Activated CD4-positive, alpha-beta T cell treated with anti-CD3 and anti-CD28 coated beads for 48 hours (primary cell): ENCODE measurements around the gene CCDC71L.

Experiments
- DNase-seq: peaks from one replicate; pipeline ENCODE4 v3.0.0-alpha.2; 2020

CCDC71L gene

DNA sequence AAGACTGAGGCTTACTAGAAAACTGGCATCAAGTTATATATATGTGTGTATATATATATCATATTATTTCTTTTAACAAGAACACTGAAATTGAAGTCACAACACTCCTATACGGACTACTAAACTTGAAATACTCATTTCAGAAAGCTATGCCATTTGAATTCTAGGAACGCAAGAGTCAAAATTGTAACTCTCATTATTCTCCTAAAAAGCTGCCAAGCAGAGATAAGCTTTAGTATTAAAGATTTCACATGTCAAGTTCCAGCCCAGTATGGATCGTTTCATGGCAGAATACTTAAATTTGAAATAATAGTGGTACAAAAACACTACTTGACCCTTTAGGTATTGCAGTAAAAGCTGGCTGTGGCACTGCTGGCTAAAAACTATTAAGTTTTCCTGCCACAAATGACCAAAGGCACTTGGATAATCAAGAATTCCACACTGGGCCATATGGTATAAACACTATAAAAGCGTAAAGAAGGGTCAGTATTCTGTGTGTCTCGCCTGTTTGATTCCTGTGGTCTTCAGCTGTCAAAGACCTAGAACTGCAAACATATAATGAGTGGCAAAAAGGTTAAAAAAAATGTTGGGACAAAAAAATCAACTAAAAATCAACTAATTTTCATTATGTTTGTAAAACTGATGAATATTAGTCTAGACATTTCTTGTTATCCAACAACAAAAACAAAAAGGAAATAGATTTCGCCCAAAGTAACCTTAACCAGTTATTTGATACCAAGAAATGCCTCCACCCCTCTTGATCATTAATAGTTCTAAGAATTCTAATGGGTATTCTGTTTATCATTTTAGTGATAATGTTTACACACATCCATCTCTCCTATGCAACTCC is 2.4 kb downstream of the CCDC71L start:
- no peak for DNase-seq

DNA sequence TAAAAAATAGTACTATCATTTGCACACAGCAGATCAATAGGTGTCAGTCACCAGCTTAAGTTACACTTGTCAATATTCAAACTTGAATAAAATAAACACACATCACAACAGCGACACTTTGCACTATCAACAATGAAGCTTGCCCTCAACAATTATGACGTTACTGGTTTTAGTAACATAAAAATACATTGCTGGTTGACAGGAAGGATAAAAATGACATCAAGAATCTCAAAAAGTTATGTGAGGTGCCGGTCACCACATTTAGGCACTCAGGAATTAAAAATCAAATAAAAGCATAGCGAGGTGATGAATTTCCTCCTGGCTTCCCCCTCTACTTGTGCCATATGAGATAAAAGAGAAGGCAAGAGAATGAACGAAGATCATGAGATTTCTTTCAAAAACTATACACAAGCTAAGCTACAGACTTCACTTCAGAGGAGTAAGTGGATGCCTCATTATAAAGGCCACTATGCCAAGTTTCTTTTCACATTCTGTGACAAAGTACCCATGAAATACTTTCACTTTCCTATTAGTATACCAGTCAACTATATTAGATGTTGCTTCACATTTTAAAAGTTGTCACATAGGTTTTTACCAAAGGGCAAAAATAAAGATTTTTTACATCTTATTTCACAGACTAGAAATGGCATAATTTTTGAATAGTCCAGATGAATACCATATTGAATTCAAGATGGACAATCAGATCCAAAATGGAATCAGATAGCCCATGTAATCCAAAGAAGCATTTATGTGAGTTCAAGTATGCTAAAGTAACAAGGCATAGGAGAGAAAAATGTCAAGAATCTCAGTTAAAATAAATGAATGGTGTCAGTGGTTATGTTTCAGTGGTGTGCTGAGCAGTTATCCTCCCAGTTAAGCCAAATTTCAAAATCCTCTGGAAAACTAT is 3.6 kb downstream of the CCDC71L start:
- DNase-seq = no peak

DNA sequence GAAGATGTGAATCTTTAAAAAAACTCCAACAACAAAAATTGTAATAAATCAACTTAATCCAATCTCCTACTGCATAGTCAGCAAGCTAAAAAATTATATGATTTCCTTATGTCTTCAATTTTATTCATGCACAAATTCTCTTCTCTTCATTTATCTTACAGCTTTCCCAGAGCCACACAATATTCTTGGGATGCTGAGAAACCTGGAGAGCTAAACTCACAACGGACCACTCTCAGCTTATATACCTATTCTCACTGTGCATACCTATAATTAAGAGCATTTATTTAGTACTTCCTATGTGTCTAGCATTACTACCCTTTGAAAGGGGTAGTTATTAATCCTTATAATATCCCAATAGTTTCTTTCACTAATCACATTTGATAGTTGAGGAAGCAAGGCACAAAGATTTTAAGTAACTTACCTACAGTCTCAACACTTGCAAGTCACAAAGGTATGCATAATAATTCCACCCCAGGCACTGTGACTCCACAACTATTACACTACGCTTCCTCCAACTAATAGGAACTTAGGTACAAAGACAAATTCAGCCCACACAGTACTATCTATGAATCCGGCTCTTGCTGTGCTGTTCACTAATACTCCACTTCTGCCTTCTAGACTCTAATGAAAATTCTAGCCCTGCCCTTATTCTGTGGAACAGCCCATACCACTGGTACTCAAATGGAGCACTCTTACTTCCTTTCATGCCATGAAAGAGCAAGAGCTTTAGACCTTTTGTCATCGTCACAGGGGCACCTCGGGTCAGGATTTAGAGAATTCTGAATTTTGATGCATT is 5.1 kb downstream of the CCDC71L start:
- no peak for DNase-seq

DNA sequence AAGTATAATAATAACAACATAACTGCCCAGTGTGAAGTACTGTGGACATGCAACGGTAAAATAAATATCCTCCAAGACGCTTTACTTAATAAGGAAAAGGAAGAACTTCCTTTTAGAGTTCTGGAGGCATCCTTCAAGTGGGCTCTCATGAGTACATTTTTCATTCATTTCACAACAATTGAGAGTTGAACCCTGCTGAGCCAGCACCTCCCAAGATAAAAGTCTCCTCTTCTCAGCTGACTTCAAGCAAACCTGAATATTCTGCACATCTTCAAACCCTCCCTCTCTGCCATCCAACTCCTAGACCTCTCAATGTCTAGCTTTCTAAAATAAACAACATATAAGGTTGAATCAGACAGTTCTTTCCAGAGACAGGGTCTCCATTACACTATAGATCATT is 7.5 kb downstream of the CCDC71L start:
- no peak for DNase-seq

DNA sequence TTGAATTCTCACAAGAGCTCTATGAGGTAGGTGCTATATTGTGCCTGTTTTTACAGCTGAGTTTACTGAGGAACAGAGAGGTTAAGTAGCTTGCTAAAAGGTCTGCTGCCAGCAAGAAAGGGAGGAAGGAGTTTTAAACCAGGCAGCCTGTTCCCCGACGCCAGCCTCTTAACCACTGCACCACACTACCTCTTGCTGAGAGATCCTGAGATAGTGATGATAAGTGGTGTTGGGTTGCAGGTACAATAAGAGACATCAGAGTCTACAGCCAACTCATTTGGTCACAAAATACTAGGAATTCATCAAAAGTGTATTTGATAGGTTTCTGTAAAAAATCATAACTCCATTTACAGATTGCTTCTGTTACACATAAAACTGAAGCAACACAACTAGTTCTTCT is 8.0 kb downstream of the CCDC71L start:
- no peak for DNase-seq

DNA sequence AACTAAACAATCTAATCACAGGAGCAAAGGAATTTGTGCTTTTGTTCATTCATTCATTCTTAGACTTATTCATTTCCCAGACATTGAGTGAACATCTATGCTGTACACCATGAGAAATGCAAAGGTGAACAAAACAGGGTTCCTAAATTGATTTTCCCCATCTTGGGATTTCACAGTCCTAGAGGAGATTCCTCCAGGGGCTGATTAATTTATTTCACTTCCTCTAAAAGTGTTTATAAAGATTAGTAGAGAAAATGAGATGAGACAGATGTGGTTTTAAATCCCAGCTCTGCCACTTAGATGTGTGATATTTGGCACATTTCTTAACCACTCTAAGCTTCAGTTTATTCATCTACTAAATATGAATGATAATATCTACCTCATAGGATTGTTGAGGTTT is 8.9 kb downstream of the CCDC71L start:
- no peak for DNase-seq

DNA sequence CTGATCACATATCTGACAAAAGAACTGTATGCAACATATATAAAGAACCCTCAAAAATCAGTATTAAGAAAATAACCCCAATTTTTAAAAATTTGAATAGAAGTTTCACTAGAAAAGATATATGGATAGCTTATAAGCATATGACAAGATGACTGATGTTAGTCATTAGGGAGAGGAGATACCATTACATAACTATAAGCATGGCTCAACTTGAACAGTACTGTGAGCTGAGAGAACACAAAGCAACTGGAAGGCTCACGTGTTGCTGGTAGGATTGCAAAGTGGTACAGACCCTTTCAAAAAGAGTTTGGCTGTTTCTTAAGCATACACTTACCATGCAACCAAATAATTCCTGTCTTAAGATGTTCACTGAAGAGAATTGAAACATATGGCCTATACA is 14.7 kb downstream of the CCDC71L start:
- no peak for DNase-seq

DNA sequence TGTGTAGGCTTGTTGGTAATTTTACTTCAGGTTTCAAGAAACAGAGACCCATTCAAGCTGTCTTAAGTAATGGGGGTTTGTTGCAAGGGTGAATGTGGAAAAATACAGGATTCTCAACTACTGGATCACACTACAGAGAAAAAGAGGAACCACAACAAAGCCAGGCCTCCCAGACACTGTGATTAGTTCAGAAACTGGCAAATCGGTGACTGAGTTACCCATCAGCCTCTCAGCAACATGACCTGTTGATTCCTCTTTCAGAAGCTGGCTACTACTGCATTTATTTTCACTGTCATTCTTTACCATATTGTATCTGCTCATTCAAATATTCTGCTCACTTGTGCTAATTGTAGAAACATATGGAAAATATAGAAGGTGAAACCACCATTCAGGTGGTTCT is 16.0 kb downstream of the CCDC71L start:
- DNase-seq = no peak

DNA sequence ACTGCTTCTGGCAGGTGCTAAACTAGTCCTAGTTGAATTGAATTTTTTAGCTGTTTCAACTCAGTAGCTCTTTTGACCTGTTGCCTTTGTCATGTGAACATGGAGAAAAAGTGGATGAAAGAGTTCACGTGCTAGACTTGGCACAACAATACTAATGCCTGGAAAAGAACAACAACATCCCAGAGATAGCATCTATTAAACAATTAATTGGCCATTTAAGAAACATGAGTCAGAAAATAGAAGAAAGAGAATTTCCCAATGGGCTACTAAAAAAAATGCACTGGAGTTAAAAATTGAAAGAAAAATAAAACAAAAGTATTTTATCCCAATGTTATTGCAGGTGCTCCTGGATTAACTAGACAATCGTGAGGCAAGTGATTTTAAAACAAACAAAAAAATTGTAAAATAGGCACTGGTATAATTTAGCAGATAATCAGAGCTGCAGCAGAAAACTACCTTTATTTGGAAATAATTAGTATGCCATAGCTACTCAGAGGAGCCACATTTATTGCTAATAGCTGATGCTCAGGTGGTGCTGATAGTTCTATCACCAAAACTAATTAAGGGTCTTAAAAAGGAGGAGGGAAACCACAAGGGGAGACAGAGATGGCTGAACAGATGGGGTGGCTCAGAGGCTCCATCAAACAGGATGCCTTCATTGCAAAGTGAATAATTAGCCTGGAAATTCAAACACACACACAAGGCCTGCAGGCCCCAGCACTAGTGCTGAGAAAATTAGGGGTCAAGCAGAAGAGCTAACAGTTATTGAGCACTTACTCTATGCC is 17.6 kb downstream of the CCDC71L start:
- DNase-seq = no peak

DNA sequence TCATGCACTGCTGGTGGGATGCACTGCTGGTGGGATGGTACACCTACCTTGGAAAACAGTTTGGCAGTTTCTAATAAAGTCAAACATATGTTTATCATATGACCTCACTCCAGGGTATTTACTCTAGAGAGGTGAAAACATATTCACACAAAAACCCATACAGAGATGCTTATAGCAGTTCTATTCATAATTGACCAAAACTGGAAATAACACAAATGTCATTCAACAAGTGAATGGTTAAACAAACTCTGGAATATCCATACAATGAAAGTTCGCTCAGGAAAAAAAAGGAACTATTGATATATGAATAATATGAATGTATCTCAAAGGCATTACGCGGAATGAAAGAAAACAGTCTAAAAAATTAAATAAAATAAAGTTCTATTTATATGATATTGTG is 19.5 kb downstream of the CCDC71L start:
- no peak for DNase-seq

DNA sequence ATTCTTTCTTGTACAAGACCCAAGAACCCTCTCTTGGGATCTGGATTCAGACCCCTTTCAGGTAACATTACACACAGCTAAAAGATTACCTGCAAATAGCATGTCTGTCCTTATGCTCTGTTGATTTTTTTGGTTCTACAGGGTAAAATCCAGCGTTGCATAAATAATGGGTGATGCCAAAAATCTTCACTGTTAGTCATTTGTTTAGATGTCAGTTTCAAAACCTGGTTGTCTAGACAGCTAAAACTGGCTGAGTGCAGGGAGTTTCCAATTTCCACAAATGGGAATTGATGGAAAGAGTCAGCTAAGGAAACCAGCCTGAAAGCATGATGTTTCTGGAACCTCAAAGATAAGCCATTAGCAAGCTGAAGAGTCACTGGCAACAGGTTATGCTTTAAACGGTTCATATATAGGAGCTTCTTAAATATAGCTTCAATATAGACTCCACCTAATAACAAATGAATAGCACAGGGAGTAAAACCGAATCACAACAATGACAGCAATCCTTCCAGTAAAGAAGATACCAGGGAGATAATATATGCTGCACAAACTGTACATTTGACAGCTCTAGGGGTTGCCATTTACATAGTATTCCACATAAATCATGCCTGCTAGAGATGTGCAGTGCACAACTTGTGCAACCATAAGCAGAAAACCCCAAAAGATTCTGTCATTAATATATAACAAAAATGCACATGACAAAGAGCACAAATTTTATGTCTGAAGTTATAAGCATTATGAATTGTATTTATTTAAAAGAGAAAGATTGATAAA is 20.4 kb downstream of the CCDC71L start:
- no peak for DNase-seq

DNA sequence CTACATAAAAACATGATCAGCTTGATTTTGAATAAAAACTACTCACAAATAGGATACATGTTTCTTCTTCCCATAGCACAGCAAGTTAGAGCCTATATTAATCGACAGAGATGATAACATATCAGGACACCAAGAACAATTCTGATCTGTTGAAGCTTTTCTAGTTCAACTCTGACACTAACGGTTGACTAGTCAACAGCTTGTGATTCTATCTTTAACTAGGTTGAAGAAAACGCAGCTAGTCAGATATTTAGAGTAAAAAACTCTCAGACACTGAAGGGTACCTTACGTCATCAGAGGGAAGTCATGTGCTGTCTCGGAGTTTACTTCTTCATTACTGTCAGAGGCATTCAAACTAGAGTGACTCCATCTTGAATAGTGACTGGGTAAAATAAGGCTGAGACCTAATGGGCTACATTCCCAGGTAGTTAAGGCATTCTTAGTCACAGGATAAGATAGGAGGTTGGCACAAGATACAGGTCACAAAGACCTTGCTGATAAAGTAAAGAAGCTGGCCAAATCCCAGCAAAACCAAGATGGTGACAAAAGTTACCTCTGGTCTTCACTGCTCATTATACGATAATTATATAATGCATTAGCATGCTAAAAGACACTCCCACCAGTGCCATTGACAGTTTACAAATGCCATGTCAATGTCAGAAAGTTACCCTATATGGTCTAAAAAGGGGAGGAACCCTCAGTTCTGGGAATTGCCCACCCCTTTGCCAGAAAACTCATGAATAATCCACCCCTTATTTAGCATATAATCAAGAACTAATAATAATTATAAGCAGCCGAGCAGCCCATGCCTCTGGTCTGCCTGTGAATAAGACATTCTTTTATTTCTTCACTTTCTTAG is 21.3 kb downstream of the CCDC71L start:
- no peak for DNase-seq

DNA sequence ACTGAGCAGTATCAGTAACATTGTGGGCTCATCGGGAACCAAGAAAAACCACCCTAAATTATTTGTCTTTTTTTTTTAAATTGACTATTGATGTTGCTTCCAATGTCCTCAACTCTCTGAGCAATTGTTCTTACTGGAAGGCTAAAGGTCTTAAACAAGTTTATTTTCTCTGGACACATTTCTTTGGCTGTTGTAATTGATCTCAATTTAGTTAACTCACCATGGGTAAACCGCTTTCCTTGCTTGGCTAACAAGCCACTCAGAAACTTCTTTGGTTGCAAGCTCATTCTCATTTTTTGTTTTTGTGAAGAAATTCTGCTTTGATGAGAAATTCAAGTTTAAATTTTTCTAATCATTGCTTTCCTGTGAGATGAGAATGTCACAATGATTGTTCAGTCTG is 25.5 kb downstream of the CCDC71L start:
- DNase-seq = no peak

DNA sequence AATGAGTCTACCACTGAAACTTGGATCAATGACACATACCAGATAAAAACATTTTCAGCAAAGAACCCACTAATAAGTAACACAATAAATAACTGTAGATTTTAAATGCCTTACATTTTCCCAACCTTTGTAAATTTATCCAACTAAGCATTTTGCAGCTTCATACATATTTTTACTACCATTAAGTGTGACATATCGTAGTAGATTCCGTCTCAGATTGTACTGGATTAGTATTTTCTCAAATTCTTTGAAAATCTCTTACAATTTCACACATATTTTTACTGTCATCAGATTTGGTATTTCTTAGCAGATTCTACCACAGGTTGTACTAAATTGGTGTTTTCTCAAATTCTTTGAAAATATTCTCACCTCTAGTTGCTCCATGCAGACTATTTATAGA is 26.0 kb downstream of the CCDC71L start:
- DNase-seq = no peak

DNA sequence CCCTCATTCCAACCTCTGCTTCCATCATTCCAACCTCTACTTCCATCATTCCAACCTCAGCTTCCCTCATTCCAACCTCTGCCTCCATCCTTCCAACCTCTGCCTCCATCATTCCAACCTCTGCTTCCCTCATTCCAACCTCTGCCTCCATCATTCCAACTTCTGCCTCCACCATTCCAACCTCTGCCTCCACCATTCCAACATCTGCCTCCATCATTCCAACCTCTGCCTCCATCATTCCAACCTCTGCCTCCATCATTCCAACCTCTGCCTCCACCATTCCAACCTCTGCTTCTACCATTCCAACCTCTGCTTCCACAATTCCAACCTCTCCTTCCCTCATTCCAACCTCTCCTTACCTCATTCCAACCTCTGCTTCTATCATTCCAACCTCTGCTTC is 30.3 kb downstream of the CCDC71L start:
- DNase-seq = no peak

DNA sequence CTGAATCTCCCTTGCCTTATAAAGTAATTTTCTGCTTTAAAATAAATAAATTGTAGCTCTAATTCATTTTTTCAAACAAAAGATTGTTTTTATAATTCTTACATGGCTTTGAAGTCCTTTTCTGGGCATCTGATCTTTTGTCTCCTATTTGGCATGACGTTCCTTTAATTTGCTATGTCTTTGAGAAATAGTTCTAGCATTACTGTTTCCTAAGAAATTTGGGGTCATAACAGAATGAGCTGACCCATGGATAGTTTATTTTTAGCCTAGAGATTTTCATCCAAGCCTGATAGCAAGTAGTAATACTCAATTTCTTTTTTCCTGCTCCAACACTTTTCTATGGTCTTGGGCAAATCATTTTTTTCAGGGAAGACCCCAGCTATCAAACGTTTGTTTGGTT is 31.4 kb downstream of the CCDC71L start:
- no peak for DNase-seq

DNA sequence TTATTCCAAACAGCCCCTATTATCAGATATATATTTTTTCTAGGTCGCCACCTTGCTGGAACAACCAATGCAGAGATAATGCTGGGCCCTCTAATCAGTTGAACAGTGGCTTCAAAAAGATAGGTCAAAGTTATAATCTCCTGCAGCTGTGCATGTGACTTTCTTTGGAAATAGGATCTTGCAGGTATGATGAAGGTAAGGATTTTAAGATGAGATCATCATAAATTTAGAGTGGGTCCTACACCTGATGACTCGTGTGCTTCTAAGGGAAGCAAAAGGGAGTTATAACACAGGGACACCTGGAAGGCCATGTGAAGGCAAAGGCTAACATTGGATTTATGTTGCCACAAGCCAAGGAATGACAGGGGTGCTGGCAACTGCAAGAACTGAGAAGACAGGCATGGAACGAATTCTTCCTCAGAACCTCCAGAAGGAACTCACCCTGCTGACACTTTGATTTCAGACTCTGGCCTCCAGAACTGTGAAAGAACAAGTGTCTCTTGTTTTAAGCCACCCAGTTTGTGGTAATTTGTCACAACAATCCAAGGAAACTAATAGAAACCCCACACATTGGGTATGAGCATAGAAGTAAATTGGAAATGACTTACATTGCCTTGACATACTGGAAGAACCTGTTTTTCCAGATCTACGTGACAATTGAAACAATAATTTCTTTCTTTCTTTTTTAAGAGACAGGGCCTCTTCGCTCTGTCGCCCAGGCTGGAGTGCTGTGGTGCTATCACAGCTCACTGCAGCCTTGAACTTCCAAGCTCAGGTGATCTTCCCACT is 34.4 kb downstream of the CCDC71L start:
- DNase-seq = no peak

DNA sequence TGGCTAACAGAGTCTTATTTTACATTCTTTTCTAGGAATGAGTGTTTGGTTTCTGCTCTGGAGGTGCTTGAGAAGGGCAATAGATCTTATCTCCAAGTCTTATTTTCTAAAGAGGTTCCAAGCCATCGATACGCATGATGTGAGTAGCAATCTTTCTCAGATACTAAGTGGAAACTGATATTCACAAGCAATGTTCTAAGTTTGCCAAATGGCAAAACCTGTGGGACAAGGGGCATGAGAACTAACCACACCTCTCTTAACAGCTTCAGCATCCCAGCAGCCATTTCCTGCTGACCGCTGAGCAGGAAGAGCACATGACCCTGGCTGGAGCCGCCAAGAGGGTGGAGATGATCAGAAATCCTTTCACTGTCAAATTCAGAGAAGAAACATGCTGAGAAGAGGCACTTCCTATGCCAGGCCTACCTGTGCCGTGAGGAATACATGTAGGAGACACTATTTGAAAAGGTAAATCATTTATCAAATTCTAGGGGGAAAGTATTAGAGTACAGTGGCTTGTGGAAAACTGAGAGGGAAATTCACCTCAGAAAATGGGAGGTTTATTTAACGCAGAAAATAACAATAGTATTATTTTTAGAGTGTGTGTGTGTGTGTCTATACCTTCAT is 35.2 kb downstream of the CCDC71L start:
- DNase-seq = no peak

DNA sequence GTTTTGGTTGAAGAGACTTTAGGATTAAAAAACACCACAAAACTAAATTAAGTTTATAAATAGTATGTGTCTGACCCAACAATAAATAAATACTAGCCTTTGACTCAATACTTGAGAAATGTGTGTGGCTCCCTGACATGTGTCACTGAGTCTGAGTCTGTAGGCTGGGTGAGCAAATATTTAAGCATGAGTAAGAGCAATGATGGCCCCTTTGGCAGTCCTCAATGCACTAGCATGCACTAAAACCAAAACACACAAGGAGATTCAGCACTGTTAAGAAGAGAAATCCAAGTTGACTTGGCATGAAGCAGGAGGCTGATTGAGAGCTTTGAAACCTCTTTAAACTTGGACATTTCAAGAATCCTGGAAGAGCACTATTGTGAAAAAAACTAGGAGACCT is 37.1 kb downstream of the CCDC71L start:
- no peak for DNase-seq
